GM18858 (cell line): ENCODE data around the gene OBI1.
"Not testable (repeated sequence)": the region's sequence is repeated elsewhere in the genome, so short reads cannot be mapped to it uniquely, and the experiment has no call there.

Experiments used
- ATAC-seq: cut with Tn5 transposase; IDR thresholded peaks from one replicate; pipeline ENCODE4 v1.9.1; 2021; ENCODE audit not compliant: unreplicated experiment

Gene OBI1

DNA sequence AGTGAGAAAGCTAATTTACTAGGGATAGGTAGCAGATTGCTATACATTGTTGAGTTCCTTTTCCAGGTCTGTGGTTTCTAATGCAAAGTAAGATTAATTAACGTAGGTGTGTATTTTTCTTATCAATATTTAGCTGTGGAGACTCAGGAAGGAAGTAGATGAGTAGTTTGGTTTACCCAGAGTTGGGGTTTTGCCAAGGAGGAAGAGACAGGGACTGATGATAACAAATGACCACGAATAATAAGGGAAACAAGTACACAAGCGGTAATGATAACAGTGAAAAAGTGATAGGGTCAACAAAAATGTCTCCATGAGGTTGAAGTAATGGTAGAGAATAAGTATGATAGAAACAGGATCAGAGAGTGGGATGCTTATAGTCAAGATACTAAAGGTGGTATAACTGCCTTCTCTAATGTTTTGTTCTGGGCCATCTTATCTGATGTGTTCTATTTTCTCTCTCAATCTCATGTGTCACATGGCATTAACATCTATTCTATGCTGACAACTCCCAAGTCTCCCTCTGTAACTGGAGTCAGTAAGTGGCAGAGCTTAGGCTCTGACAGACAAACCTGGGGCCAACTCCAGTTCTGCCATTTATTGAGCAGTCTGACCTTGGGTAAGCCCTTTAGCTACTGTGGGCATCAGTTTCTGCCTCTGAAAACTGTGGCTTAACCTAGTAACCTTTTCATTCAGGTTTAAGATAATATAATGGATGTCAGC lies 8.8 kb downstream of the OBI1 start:
- no peak for ATAC-seq

DNA sequence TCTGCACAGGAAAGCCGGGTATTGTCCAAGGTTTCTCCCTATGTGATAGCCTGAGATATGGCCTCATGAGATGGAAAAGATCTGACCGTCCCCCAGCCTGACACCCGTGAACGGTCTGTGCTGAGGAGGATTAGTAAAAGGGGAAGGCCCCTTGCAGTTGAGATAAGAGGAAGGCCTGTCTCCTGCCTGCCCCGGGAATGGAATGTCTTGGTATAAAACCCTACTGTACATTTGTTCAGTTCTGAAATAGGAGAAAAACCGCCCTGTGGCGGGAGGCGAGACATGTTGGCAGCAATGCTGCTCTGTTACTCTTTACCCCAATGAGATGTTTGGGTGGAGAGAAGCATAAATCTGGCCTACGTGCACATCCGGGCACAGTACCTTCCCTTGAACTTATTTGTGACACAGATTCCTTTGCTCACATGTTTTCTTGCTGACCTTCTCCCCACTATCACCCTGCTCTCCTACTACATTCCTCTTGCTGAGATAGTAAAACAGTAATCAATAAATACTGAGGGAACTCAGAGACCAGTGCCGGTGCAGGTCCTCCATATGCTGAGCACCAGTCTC lies 11.8 kb downstream of the OBI1 start:
- not testable (repeated sequence) for ATAC-seq

DNA sequence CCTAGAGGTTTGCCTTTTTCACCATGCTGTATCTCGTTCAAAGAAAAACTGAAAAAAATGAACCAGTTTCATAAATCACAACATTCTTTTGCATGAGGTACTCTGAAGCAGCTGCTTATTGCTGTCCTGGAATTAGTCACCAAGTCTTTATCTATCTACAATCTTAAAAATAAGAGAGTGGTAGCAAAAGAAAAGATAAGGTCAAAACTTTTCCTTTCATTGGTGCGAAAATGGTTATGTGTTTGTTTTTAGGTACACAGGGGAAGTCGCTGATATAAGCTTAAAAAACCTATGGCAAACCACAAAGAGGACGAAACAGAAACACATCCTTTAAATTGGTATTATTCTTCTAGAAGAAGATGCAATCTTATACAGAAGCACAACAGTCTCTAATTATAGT lies 20.7 kb downstream of the OBI1 start:
- peak; percentile 65 for ATAC-seq

GRCh38 chr13:78636495-78636894 lies 22.5 kb downstream of the OBI1 start:
- no peak for ATAC-seq

DNA sequence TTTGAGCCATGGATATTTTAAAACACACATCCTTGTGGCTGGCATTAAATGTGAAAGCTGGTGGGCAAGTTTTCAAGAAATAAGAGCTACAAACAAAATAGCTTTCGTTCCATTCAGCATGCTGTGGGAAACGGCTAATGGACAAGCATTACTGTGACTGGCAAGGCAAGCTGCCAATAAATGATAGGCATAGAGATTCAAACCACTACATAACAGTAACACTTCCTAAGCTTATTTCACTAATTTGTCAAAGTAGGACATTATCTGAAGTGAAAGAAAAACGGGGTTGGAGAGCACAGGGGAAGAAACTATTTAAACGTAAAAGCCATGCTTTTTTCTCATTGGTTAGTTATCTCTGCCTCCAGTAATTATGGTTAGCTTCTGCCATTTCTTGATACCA lies 26.0 kb downstream of the OBI1 start:
- no peak for ATAC-seq

DNA sequence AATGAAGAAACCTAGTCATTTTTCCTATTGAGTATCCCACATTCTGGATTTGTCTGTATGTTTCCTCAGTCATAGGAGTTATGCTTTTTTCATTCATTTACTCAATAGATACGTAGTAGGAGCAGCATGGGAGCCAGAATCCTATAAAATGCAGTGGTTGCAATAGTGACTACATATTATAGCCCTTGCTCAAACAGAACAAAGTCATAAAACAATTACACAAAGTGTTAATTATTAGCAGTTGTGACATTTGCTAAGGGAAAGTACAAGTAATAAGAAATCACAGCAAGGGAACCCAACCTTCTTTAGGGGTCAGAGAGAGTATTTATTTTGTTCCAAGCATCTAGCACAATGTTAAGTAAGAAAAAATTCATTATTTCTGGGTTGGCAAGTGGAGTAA lies 27.9 kb downstream of the OBI1 start:
- ATAC-seq, result no peak

DNA sequence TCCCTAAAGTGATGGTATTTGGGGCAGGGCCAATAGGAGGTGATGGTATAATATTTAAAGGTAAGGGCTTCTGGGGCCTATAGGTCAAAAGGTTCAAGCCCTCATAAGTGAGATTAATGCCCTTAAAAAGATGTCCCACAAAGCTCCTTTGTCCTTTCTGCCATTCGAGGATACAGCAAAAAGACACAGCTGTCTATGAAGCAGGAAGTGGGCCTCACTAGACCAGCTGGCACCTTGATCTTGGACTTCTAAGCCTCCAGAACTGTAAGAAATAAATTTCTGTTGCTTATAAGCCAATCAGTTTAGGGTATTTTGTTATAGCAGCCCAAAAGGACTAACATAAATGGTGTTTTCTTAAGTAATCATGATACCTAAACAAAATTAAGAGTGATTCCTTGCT lies 28.4 kb downstream of the OBI1 start:
- no peak for ATAC-seq

GRCh38 chr13:78625384-78625783 lies 33.6 kb downstream of the OBI1 start:
- ATAC-seq, result no peak

GRCh38 chr13:78623132-78623531 lies 35.8 kb downstream of the OBI1 start:
- ATAC-seq, result no peak

- no peak for ATAC-seq
These were observed 38.0 kb downstream of the OBI1 start for GRCh38 chr13:78620936-78621470.

GRCh38 chr13:78618411-78618810 lies 40.5 kb downstream of the OBI1 start:
- no peak for ATAC-seq

DNA sequence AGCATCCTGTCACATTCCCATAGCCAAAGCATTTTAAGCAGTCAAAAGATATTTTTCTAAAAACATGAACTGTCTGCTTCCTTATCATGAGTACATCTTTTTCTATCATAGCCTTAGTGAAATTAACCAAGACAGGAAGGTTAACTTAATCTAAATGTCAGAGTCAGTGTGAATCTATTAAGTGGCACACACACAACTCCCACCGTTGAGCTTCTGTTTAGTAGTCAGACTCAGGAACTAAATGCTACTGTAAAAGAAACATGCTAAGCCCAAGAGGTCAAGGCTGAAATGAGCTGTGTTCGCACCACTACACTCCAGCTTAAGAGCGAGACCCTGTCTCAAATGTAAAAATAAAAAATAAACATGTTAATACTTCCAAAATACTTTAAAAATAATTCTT lies 47.9 kb downstream of the OBI1 start:
- ATAC-seq, result no peak

- ATAC-seq, result peak; percentile 38
These were observed 48.5 kb downstream of the OBI1 start for GRCh38 chr13:78610381-78610883.

GRCh38 chr13:78609464-78610205 lies 49.3 kb downstream of the OBI1 start:
- ATAC-seq, result no peak

GRCh38 chr13:78608688-78609463 lies 50.1 kb downstream of the OBI1 start:
- no peak for ATAC-seq

DNA sequence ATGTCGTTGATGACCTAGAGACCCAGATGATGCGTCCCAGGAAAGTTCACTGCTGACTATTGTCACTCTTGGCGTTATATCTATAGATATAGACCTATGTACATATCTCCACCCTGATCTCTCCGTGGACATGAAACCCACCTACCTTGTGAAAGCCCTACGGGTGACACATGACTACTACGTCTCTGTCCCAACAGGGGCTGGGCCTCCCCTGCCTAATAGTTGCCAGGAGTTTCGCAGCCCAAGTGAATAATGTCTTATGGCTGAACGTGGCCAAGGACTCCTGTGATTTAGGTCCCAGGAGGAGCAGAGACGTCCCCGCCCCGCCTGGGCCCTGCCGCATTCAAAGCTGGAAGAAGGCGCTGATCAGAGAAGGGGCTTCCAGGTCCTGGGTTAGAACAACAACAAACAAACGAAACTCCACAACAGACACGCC lies 50.7 kb downstream of the OBI1 start:
- no peak for ATAC-seq

GRCh38 chr13:78607409-78608251 lies 51.3 kb downstream of the OBI1 start:
- no peak for ATAC-seq

DNA sequence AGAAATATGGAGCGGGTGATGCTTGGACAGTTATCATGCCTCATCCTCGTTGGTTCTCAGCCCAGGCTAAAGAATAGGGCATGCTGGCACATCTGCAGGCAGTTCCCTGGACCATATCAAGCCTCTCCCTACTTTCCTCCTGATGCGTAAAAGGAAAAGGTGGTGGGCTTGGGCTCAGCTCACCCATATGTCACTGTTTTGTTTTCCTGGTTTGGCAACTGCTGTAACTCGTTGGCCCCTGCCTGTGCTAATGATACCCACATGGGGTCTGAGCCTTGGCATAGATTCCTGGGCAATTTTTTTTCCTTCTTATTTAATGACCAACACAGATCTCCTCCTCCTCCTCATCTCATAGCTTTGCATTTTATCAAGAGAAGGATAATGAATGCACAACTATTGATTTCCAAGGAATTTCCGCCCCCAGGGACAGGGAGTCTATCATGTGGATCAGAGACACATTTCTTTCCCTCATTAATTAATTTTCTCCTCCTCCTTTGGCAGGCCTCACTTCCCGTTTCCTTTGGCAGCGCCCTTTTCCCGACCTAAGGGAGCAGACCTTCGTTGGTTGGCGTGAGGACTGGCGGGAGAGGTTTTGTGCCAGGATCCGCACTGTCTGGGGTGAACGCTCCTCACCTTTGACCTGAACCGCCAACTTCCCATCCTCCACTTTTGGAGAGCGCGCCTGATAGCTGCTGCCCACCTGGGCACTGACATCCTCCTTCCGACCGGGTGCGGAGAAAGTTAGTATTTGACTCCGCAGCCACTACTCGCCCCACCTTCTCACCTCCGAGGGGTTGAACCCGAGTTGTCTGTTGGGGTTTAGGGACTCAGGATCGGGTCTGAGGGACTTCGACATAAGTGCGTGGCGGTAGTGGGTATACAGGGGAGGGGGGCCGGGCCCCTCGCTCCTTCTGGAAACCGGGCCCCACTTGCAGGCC lies 52.2 kb downstream of the OBI1 start:
- ATAC-seq, result no peak
